Urothelium cell line (cell line): Measurements from ENCODE around the gene ANKRD22.
A peak's percentile ranks its signal among the peaks of the same experiment; 100 is the strongest.

Experiments used
- DNase-seq: peaks from one replicate; pipeline ENCODE4 v3.0.0; 2011; ENCODE audit warnings: low spot score, mixed read lengths
- FAIRE-seq: peaks from 2 replicates; lab custom pipeline; 2011; peaks lifted over from hg19 to GRCh38; lab: Jason Lieb, UNC

The ANKRD22 gene

GRCh38 chr10:88879534-88880281 lies 28.1 kb upstream of the ANKRD22 start, which contains the start of gene STAMBPL1:
TSS of gene STAMBPL1 (plus strand) at chr10:88880245. CDS start at chr10:88901709, 21,464 bp downstream.
- FAIRE-seq: no peak

GRCh38 chr10:88877298-88877697 lies 25.7 kb upstream of the ANKRD22 start:
- FAIRE-seq (no peak), DNase-seq (no peak)

More at GRCh38 chr10:88879534-88880281, 28.1 kb upstream of the ANKRD22 start, which contains the start of gene STAMBPL1:
- peak; percentile 60 for DNase-seq

DNA sequence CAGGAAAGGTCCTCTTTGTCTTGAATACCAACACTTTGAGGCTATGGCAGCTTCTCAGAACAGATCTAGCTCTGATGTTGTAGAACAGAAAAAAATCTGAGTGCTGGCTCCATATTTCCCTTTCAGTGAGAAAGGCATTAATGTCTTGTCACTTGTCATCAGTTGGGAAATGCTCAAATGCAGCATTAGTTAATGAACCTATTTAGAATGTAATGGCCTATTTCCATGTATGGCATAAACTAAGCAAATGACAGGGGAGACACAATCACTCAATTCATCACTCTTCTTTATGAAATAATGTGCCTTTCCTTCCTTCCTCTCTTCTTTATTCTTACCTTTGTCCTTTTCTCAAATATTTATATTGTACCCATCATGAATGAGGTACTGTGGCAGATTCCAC lies 23.4 kb upstream of the ANKRD22 start:
- DNase-seq: no peak
- FAIRE-seq: no peak

DNA sequence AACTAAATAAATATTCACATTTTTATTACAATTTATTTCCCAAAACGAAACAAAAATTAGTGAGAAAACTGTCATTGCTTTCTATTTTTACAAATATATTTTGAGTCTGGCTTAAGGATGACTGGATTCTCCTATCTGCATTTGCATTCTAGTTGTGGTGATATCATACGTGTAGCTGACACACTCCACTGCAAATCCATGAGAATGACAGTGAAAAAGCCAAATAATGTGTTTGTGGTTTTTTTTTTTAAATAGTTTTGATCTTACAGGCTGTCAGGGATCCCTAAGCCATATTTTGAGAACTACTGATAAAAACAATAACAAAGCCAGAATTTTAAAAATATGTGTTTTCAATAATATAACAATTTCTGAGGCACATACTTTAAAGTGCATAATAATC lies 22.6 kb upstream of the ANKRD22 start:
- FAIRE-seq: no peak
- no peak for DNase-seq

DNA sequence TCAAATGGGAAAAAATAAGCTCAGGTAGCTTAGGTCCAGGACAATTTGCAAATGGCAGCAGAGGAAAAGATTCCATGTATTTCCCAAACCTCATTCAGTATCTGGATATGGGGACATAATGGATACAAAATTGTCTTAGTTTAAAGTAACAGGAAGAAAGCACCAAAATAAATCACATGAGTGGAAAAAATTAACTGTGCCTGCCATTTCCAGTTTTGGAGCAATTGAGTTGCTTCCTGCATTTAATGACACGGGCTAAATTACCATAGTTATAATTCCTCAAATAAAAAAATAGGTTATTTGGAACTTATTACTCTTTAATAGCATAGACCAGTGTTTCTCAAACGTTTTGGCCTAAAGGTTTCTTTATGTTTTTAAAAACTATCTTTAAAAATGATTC lies 22.1 kb upstream of the ANKRD22 start:
- DNase-seq (no peak), FAIRE-seq (no peak)

DNA sequence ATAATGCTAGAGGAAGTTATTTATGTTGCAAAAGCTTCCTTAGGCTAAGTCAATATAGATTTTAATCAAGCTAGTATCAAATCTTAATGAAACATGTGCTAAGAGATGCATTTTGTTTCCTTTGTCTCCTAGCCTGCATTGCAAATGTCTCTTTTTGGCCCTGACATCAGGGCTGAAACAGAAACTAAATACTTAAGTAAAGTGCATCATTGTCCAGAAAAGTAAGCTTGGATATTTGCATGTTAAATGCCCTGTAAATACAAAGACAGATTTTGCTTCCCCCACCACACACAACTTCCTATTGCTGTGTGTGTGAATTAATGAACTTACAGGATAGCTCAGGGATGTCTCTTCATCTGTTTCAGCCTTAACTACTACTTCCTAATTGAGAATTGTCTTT lies 18.4 kb upstream of the ANKRD22 start:
- FAIRE-seq (no peak), DNase-seq (no peak)

GRCh38 chr10:88866454-88866853 lies 14.8 kb upstream of the ANKRD22 start:
- DNase-seq (no peak), FAIRE-seq (no peak)

DNA sequence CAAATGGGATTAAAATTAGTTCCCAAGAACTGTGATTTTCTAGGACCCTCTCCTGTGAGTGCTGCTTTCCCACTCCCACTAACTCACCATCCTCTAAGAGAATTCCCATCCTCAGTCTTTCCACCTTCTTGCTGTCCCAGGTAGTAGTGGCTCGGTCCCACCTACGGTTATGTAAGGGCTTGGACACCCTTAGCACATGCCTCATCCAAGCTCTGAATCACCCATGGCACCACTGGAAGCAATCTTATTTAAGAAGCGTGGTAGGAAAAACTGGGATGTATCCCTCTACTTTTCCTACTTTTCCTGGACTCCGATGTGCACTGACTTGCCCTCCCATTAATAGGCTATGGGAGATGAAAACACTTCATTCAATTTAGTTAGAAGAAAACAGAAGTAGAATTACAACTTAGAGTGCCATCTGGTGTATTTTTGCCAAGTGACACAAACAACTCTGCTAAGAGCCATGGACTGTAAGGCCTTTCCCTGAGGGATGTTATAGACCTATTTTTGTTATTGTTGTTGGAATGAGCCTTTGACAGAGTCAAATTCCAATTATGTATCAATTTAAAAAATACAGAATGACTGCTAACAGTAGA lies 13.7 kb upstream of the ANKRD22 start:
- DNase-seq (no peak), FAIRE-seq (no peak)

DNA sequence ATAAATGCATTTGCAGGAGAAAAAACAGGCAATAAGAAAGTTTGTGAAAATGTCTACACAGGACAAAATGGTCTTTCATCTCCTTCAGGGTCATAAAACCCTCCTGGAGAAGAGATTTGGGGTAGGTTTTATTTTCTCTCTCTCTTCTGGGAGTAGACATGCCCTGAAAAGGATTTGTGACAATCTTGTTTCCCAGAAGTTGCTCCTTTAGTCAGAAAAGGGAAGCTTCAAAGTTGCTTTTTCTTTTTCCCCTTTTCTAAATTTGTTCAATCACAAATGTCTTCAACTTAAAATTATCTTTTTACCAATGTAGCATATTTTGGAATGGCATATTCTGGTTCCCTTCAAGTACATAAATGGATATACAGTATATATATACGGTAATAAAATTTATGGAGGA lies 9.4 kb upstream of the ANKRD22 start:
- FAIRE-seq: no peak
- no peak for DNase-seq

- FAIRE-seq (no peak), DNase-seq (no peak)
Observed at GRCh38 chr10:88858491-88858890, 6.8 kb upstream of the ANKRD22 start.

DNA sequence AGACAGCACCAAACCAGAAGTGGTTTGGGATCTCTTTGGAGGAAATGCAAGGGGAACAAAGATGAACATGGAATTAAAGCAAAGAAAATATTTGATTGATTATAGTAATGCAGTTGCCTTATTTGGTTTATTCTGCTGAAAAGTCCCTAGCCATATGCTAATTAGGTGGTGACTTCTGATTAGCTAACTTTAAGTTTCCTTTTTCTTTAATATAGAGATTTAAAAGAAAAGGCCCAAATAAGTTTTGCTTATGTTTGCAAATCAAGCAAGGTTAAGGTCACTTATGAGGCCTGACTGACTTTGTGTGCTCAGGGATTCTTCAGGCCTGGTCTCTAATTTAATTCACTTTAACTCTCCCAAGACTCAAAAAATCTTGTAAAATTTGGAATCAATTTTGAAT lies 6.2 kb upstream of the ANKRD22 start:
- DNase-seq (no peak), FAIRE-seq (no peak)

- no peak for FAIRE-seq
- DNase-seq: no peak
Observed at GRCh38 chr10:88854684-88855083, 3.0 kb upstream of the ANKRD22 start.

- DNase-seq (no peak), FAIRE-seq (no peak)
Observed at GRCh38 chr10:88853155-88853881, 1.7 kb upstream of the ANKRD22 start.

DNA sequence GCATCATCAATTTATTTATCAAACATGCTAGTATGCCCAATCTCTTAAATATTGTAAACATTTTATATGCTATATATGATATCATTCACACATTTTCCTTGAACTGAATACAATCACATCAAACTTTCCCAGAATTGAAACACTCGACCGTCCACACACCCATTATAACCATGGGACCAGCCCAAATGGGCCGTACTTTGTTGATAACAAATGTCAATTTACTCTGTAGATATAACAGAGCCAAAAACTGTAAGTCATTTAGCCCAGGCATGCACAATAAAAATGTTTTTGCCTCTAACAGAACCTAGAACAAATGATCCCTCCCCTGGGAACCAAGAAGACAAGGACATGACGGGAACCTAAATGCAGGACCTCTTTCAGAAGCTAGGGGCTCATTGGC lies 683 bp upstream of the ANKRD22 start:
- FAIRE-seq (no peak), DNase-seq (no peak)

DNA sequence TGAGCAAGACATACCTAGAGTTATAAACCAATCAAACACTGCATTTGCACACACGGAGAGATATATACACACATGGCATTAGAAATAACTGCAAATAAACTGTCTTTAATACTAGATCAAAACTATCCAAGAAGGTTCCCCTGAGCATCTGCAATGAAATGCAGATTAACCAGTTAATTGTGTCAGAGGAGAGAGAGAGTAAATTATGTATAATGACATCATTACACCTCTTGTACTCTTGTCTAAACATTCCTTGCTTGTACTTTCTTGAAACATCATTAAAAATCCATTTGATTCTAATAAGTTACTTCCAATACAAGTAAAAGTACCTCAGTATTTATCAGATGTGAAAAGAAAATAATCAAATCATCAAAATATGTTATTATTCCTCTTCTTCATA lies 932 bp downstream of the ANKRD22 start:
- FAIRE-seq (no peak), DNase-seq (no peak)

GRCh38 chr10:88849234-88849633 lies 2.4 kb downstream of the ANKRD22 start:
- no peak for DNase-seq
- FAIRE-seq: no peak

- DNase-seq (no peak), FAIRE-seq (no peak)
Observed at GRCh38 chr10:88848499-88848898, 3.1 kb downstream of the ANKRD22 start.

GRCh38 chr10:88843171-88843570 lies 8.5 kb downstream of the ANKRD22 start:
- FAIRE-seq: no peak
- no peak for DNase-seq

GRCh38 chr10:88841316-88842111 lies 10.1 kb downstream of the ANKRD22 start:
- no peak for DNase-seq
- no peak for FAIRE-seq

DNA sequence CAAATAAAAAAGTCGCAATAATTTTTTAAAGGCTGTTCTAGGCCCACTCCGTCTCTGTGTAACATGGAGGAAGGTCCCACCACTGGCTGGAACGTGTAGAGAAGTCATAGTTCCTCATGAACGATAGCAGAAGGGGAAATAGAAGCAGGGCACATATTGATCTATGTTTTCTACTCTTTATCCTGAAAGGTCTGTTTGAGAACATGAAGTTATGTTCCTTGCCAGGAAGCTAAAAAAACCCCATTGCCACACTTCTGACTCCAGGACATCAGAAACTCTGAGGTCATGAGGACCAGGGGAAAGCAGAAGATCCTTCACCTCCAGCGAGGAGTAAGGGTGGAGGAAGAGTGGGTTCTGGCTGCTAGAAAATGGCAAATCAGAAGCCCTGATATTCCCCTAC lies 10.8 kb downstream of the ANKRD22 start:
- DNase-seq (no peak), FAIRE-seq (no peak)

DNA sequence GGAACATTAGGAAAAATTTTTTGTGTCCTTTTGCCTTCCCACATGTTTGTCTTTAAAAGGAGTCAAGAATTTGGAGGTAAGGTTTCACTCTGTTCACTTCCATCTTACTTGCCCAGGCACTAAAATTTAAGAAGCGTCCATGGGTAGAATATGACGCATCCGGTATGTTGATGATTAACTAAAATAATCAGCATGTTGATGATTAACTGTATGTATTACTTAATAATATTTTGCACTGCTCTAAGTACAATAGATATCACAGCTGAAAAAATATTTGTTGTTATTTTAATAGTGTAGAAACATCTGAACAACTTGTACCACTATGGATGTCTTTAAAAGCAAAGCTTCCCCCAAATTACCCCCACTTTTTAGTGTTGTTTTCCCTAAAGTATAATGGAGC lies 11.5 kb downstream of the ANKRD22 start:
- FAIRE-seq: no peak
- DNase-seq: no peak
